PC-3 (cell line): ENCODE measurements around the gene DIAPH2. TPM values are rescaled to one million over a fixed set of nuclear protein-coding genes. Genes with fewer than 3 reads are reported as not detected.

ENCODE experiments used
- ATAC-seq: fragments of 200-7000 bp; cut with Tn5 transposase; 2 replicates; pipeline ENCODE4 v1.9.1; 2020; ENCODE audit warnings: mild to moderate bottlenecking, moderate library complexity
- BruUV-seq: library from RNA; stranded (reverse); fragments of 400-500 nt; replicated peaks from 2 replicates; lab custom pipeline; 2021; lab: Mats Ljungman, UMichigan
- CTCF ChIA-PET: fragments of 300-600 bp; sonication (Branson Sonifier 250); formaldehyde crosslinking; loops from one replicate; lab custom pipeline; 2022; ENCODE audit warnings: antibody characterized with exemption; lab: Charles Lee
- POLR2A ChIA-PET: fragments of 300-600 bp; sonication (Branson Sonifier 250); formaldehyde crosslinking; loops from one replicate; lab custom pipeline; 2022; ENCODE audit warnings: antibody characterized with exemption; ENCODE audit not compliant: unreplicated experiment; lab: Charles Lee
- DNase-seq: peaks from one replicate; pipeline ENCODE4 v3.0.0-alpha.2; 2015
- H2AFZ ChIP-seq: fragments of 300-600 bp; sonication (generic); 2 replicates; pipeline ENCODE4 v1.6.0; 2016; ENCODE audit warnings: antibody characterized with exemption, low read length
- H3F3A ChIP-seq: fragments of 300-600 bp; sonication (generic); one replicate; pipeline ENCODE4 v1.6.0; 2017; ENCODE audit warnings: antibody characterized with exemption, low read length, control low read depth, mild to moderate bottlenecking; ENCODE audit not compliant: unreplicated experiment
- H3K27ac ChIP-seq: fragments of 300-600 bp; sonication (generic); 2 replicates; pipeline ENCODE4 v1.5.1; 2016; ENCODE audit warnings: mild to moderate bottlenecking, low read length
- H3K27me3 ChIP-seq: fragments of 300-600 bp; sonication (generic); 2 replicates; pipeline ENCODE4 v1.6.1; 2016; ENCODE audit warnings: low read length, mixed read lengths
- H3K36me3 ChIP-seq: fragments of 300-600 bp; sonication (generic); 2 replicates; pipeline ENCODE4 v1.6.1; 2016; ENCODE audit warnings: low read depth, mixed run types, low read length, mixed read lengths
- H3K4me1 ChIP-seq: fragments of 300-600 bp; sonication (generic); 2 replicates; pipeline ENCODE4 v1.5.1; 2016; ENCODE audit warnings: low read length; ENCODE audit not compliant: insufficient read depth
- H3K4me2 ChIP-seq: fragments of 300-600 bp; sonication (generic); 2 replicates; pipeline ENCODE4 v1.6.0; 2016; ENCODE audit warnings: low read length
- H3K4me3 ChIP-seq: fragments of 300-600 bp; sonication (generic); 2 replicates; pipeline ENCODE4 v1.5.1; 2016; ENCODE audit warnings: mild to moderate bottlenecking, low read length, mixed read lengths
- H3K79me2 ChIP-seq: fragments of 300-600 bp; sonication (generic); 2 replicates; pipeline ENCODE4 v1.6.1; 2017; ENCODE audit warnings: low read length, mixed read lengths
- H3K9ac ChIP-seq: fragments of 300-600 bp; sonication (generic); 2 replicates; pipeline ENCODE4 v1.6.0; 2016; ENCODE audit warnings: mild to moderate bottlenecking, low read length
- H3K9me2 ChIP-seq: fragments of 300-600 bp; sonication (generic); replicated peaks from 2 replicates; pipeline ENCODE4 v1.6.1; 2016; ENCODE audit warnings: mixed run types, low read length, mixed read lengths
- H3K9me3 ChIP-seq: fragments of 300-600 bp; sonication (generic); 2 replicates; pipeline ENCODE4 v1.6.1; 2016; ENCODE audit warnings: low read length, mixed read lengths
- H4K20me1 ChIP-seq: fragments of 300-600 bp; sonication (generic); 2 replicates; pipeline ENCODE4 v1.6.1; 2016; ENCODE audit warnings: low read length, mixed read lengths
- EZH2 ChIP-seq: fragments of 300-600 bp; sonication (generic); IDR thresholded peaks from one replicate; pipeline ENCODE4 v1.6.1; 2017; ENCODE audit warnings: antibody characterized with exemption, mild to moderate bottlenecking, low read length; ENCODE audit not compliant: unreplicated experiment
- EZH2phosphoT487 ChIP-seq: fragments of 300-600 bp; sonication (generic); IDR thresholded peaks from 2 replicates; pipeline ENCODE4 v1.6.1; 2018; ENCODE audit warnings: mild to moderate bottlenecking, antibody characterized with exemption, low read length, borderline replicate concordance
- intact Hi-C: fragments of 100-400 bp; cut with micrococcal nuclease; formaldehyde crosslinking; loops from 2 replicates; pipeline ENCODE4 v1.9.0; 2023
- total RNA-seq: library from RNA; depleted of rRNA; stranded (reverse); fragments of >200 nt; gene quantifications from 2 replicates; pipeline ENCODE4 v1.2.3, GENCODE V29; 2014
- TF ChIP-seq, protein P1 (sequence below): fragments of 300-600 bp; sonication (generic); conservative IDR thresholded peaks from 2 replicates; pipeline ENCODE4 v1.5.1; 2017; ENCODE audit warnings: antibody characterized with exemption, low read depth, mild to moderate bottlenecking, low read length

Gene DIAPH2
- total RNA-seq, 1 experiment from 2014 or later: 15.1 TPM

GRCh38 chrX:97490656-97491055 is 806.0 kb downstream of the DIAPH2 start:
- no peak overlapping the region for H3K4me2 ChIP-seq
- ChIA-PET POLR2A (no interaction called here), CTCF (no interaction called here)
- intact Hi-C loops: no loop called here
- DNase-seq: no peak
- TF ChIP-seq EZH2phosphoT487 (no peak), EZH2 (no peak)
- TF ChIP-seq, protein P1, sequence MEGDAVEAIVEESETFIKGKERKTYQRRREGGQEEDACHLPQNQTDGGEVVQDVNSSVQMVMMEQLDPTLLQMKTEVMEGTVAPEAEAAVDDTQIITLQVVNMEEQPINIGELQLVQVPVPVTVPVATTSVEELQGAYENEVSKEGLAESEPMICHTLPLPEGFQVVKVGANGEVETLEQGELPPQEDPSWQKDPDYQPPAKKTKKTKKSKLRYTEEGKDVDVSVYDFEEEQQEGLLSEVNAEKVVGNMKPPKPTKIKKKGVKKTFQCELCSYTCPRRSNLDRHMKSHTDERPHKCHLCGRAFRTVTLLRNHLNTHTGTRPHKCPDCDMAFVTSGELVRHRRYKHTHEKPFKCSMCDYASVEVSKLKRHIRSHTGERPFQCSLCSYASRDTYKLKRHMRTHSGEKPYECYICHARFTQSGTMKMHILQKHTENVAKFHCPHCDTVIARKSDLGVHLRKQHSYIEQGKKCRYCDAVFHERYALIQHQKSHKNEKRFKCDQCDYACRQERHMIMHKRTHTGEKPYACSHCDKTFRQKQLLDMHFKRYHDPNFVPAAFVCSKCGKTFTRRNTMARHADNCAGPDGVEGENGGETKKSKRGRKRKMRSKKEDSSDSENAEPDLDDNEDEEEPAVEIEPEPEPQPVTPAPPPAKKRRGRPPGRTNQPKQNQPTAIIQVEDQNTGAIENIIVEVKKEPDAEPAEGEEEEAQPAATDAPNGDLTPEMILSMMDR: no peak
- H3K27ac ChIP-seq: no peak overlapping the region
- no peaks in the 10 kb centered on the region for H3K36me3 ChIP-seq
- no peaks in the 10 kb centered on the region for H3K79me2 ChIP-seq
- no peak overlapping the region for H3K4me3 ChIP-seq
- no peaks in the 10 kb centered on the region for H3K9me2 ChIP-seq
- no peak overlapping the region for H2AFZ ChIP-seq
- no peaks in the 10 kb centered on the region for H3K9me3 ChIP-seq
- no peak for ATAC-seq
- no peaks in the 10 kb centered on the region for H3K4me1 ChIP-seq
- no peaks in the 10 kb centered on the region for H3K27me3 ChIP-seq
- H4K20me1 ChIP-seq: no peaks in the 10 kb centered on the region
- no peak overlapping the region for H3K9ac ChIP-seq
- H3F3A ChIP-seq: no peaks in the 10 kb centered on the region
- BruUV-seq: no TSS peak

- no peak for ATAC-seq
- H3K9ac ChIP-seq: no peak overlapping the region
- no TSS peak for BruUV-seq
- H4K20me1 ChIP-seq: no peaks in the 10 kb centered on the region
- intact Hi-C loops: no loop called here
- H3K27me3 ChIP-seq: no peaks in the 10 kb centered on the region
- H3K9me3 ChIP-seq: no peaks in the 10 kb centered on the region
- no peak for TF ChIP-seq EZH2
- no peak for TF ChIP-seq EZH2phosphoT487
- TF ChIP-seq, protein P1: no peak
- H3K4me1 ChIP-seq: no peaks in the 10 kb centered on the region
- no peaks in the 10 kb centered on the region for H3K36me3 ChIP-seq
- no peak overlapping the region for H3K27ac ChIP-seq
- H3K4me2 ChIP-seq: no peak overlapping the region
- no peak overlapping the region for H3K4me3 ChIP-seq
- H3K9me2 ChIP-seq: no peaks in the 10 kb centered on the region
- no peaks in the 10 kb centered on the region for H3K79me2 ChIP-seq
- H2AFZ ChIP-seq: no peak overlapping the region
- H3F3A ChIP-seq: no peaks in the 10 kb centered on the region
- no peak for DNase-seq
- POLR2A ChIA-PET: no interaction called here
- CTCF ChIA-PET: no interaction called here
Measured at GRCh38 chrX:97494756-97495372, 810.2 kb downstream of the DIAPH2 start.

GRCh38 chrX:97498093-97498492 is 813.5 kb downstream of the DIAPH2 start:
- DNase-seq (no peak), ATAC-seq (no peak)
- POLR2A ChIA-PET: no interaction called here
- no peaks in the 10 kb centered on the region for H3F3A ChIP-seq
- H3K4me1 ChIP-seq: no peaks in the 10 kb centered on the region
- CTCF ChIA-PET: no interaction called here
- no peaks in the 10 kb centered on the region for H3K9me3 ChIP-seq
- H3K36me3 ChIP-seq: no peaks in the 10 kb centered on the region
- no peaks in the 10 kb centered on the region for H3K79me2 ChIP-seq
- intact Hi-C loops: no loop called here
- H3K27ac ChIP-seq: no peak overlapping the region
- TF ChIP-seq EZH2: no peak
- TF ChIP-seq, protein P1: no peak
- TF ChIP-seq EZH2phosphoT487: no peak
- BruUV-seq: no TSS peak
- H3K9me2 ChIP-seq: no peaks in the 10 kb centered on the region
- H3K9ac ChIP-seq: no peak overlapping the region
- H4K20me1 ChIP-seq: no peaks in the 10 kb centered on the region
- no peaks in the 10 kb centered on the region for H3K27me3 ChIP-seq
- H2AFZ ChIP-seq: no peak overlapping the region
- no peak overlapping the region for H3K4me2 ChIP-seq
- no peak overlapping the region for H3K4me3 ChIP-seq
